ENCODE measurements around the gene BTBD9.

The BTBD9 gene

DNA sequence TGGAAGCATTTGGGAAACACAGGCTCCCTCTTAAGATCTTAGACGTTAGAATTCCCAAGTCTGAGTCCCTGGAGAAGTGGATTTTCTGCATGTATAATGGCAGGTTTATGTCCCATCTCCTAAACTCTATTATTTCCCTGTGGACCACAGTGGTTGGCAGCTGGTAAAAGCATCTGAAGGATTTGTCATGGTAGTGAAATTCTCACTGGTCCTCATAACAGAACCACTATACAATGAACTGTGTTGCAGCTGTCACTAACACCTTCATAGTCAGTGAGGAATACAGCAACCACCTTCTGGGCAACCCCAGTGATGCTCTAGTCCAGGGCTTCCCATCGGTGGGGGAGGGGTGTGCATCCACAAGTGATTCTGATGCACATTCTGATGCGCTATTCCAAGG, 423.3 kb downstream of the BTBD9 start:
- no peak overlapping the region for H3K9ac ChIP-seq (ENCODE audit: insufficient read length, low read depth)
- H3K36me3 ChIP-seq (ENCODE audit: insufficient read depth, insufficient read length, low read length): no peaks in the 10 kb centered on the region
- no peaks in the 10 kb centered on the region for H3K9me3 ChIP-seq (ENCODE audit: insufficient read depth, low read length)
- TF ChIP-seq SUZ12 (IDR thresholded peaks at IDR 0.05; ENCODE audit: extremely low read depth, insufficient read depth, insufficient read length) (no peak), YY1 (IDR thresholded peaks at IDR 0.05; ENCODE audit: insufficient read depth, insufficient read length) (no peak), ZNF274 (IDR thresholded peaks at IDR 0.05; ENCODE audit: low read depth, low read length) (no peak)
- peaks cover 2% of the 10 kb centered on the region for H3K4me1 ChIP-seq (ENCODE audit: insufficient read depth, insufficient read length)
- DNase-seq (ENCODE audit: low read depth, low spot score): no peak
- no peaks in the 10 kb centered on the region for H3K27me3 ChIP-seq (ENCODE audit: insufficient read depth, insufficient read length)
- H3K4me3 ChIP-seq (ENCODE audit: insufficient read length, low read depth): no peak overlapping the region

- H3K9me3 ChIP-seq (ENCODE audit: insufficient read depth, low read length): no peaks in the 10 kb centered on the region
- H3K9ac ChIP-seq (ENCODE audit: insufficient read length, low read depth): no peak overlapping the region
- H3K4me3 ChIP-seq (ENCODE audit: insufficient read length, low read depth): no peak overlapping the region
- no peaks in the 10 kb centered on the region for H3K27me3 ChIP-seq (ENCODE audit: insufficient read depth, insufficient read length)
- no peaks in the 10 kb centered on the region for H3K36me3 ChIP-seq (ENCODE audit: insufficient read depth, insufficient read length, low read length)
- TF ChIP-seq YY1 (IDR thresholded peaks at IDR 0.05; ENCODE audit: insufficient read depth, insufficient read length): no peak
- no peak for TF ChIP-seq ZNF274 (IDR thresholded peaks at IDR 0.05; ENCODE audit: low read depth, low read length)
- no peak for TF ChIP-seq SUZ12 (IDR thresholded peaks at IDR 0.05; ENCODE audit: extremely low read depth, insufficient read depth, insufficient read length)
- DNase-seq (ENCODE audit: low read depth, low spot score): no peak
- H3K4me1 ChIP-seq (ENCODE audit: insufficient read depth, insufficient read length): peaks cover 2% of the 10 kb centered on the region
Measured at GRCh38 chr6:38215651-38216311, 423.9 kb downstream of the BTBD9 start.

GRCh38 chr6:38215225-38215624, 424.5 kb downstream of the BTBD9 start:
- TF ChIP-seq YY1 (IDR thresholded peaks at IDR 0.05; ENCODE audit: insufficient read depth, insufficient read length) (no peak), SUZ12 (IDR thresholded peaks at IDR 0.05; ENCODE audit: extremely low read depth, insufficient read depth, insufficient read length) (no peak), ZNF274 (IDR thresholded peaks at IDR 0.05; ENCODE audit: low read depth, low read length) (no peak)
- no peak overlapping the region for H3K9ac ChIP-seq (ENCODE audit: insufficient read length, low read depth)
- DNase-seq (ENCODE audit: low read depth, low spot score): no peak
- H3K9me3 ChIP-seq (ENCODE audit: insufficient read depth, low read length): no peaks in the 10 kb centered on the region
- no peak overlapping the region for H3K4me3 ChIP-seq (ENCODE audit: insufficient read length, low read depth)
- H3K4me1 ChIP-seq (ENCODE audit: insufficient read depth, insufficient read length): peaks cover 2% of the 10 kb centered on the region
- H3K27me3 ChIP-seq (ENCODE audit: insufficient read depth, insufficient read length): no peaks in the 10 kb centered on the region
- no peaks in the 10 kb centered on the region for H3K36me3 ChIP-seq (ENCODE audit: insufficient read depth, insufficient read length, low read length)

GRCh38 chr6:38214159-38214558, 425.6 kb downstream of the BTBD9 start:
- H3K4me1 ChIP-seq (ENCODE audit: insufficient read depth, insufficient read length): peaks cover 2% of the 10 kb centered on the region
- no peaks in the 10 kb centered on the region for H3K36me3 ChIP-seq (ENCODE audit: insufficient read depth, insufficient read length, low read length)
- H3K9me3 ChIP-seq (ENCODE audit: insufficient read depth, low read length): no peaks in the 10 kb centered on the region
- TF ChIP-seq YY1 (IDR thresholded peaks at IDR 0.05; ENCODE audit: insufficient read depth, insufficient read length) (no peak), ZNF274 (IDR thresholded peaks at IDR 0.05; ENCODE audit: low read depth, low read length) (no peak), SUZ12 (IDR thresholded peaks at IDR 0.05; ENCODE audit: extremely low read depth, insufficient read depth, insufficient read length) (no peak)
- H3K27me3 ChIP-seq (ENCODE audit: insufficient read depth, insufficient read length): no peaks in the 10 kb centered on the region
- no peak overlapping the region for H3K9ac ChIP-seq (ENCODE audit: insufficient read length, low read depth)
- H3K4me3 ChIP-seq (ENCODE audit: insufficient read length, low read depth): no peak overlapping the region
- no peak for DNase-seq (ENCODE audit: low read depth, low spot score)

GRCh38 chr6:38213251-38213658, 426.5 kb downstream of the BTBD9 start:
- TF ChIP-seq YY1 (IDR thresholded peaks at IDR 0.05; ENCODE audit: insufficient read depth, insufficient read length): no peak
- TF ChIP-seq ZNF274 (IDR thresholded peaks at IDR 0.05; ENCODE audit: low read depth, low read length): no peak
- TF ChIP-seq SUZ12 (IDR thresholded peaks at IDR 0.05; ENCODE audit: extremely low read depth, insufficient read depth, insufficient read length): no peak
- Histone ChIP-seq H3K27me3 (ENCODE audit: insufficient read depth, insufficient read length) (no peaks in the 10 kb centered on the region), H3K36me3 (ENCODE audit: insufficient read depth, insufficient read length, low read length) (no peaks in the 10 kb centered on the region), H3K9ac (ENCODE audit: insufficient read length, low read depth) (no peak overlapping the region), H3K9me3 (ENCODE audit: insufficient read depth, low read length) (no peaks in the 10 kb centered on the region), H3K4me1 (ENCODE audit: insufficient read depth, insufficient read length) (peaks cover 2% of the 10 kb centered on the region), H3K4me3 (ENCODE audit: insufficient read length, low read depth) (no peak overlapping the region)
- DNase-seq (ENCODE audit: low read depth, low spot score): no peak

DNA sequence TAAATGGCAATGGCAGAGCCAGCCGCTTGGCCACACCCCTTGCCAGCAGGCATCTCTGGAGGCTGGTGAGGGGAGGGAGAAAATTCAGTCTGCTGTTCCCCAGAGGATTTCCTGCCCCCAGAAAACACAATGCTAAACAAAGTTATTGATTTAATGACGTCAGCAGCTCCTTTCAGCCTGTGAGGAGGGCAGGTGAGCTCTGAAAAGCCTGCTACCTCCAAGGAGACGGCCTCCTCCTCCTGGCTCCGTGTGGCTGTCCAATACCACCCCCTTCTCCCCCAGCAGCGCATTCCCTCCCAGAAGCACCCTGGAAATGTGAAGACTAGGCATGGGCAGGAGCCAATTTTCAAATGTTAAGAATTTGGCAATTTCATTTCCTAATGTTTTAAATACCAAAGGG, 427.1 kb downstream of the BTBD9 start:
- H3K9ac ChIP-seq (ENCODE audit: insufficient read length, low read depth): no peak overlapping the region
- no peak overlapping the region for H3K4me3 ChIP-seq (ENCODE audit: insufficient read length, low read depth)
- H3K36me3 ChIP-seq (ENCODE audit: insufficient read depth, insufficient read length, low read length): no peaks in the 10 kb centered on the region
- no peak for TF ChIP-seq SUZ12 (IDR thresholded peaks at IDR 0.05; ENCODE audit: extremely low read depth, insufficient read depth, insufficient read length)
- TF ChIP-seq ZNF274 (IDR thresholded peaks at IDR 0.05; ENCODE audit: low read depth, low read length): no peak
- no peak for TF ChIP-seq YY1 (IDR thresholded peaks at IDR 0.05; ENCODE audit: insufficient read depth, insufficient read length)
- H3K4me1 ChIP-seq (ENCODE audit: insufficient read depth, insufficient read length): peaks cover 2% of the 10 kb centered on the region
- no peak for DNase-seq (ENCODE audit: low read depth, low spot score)
- H3K27me3 ChIP-seq (ENCODE audit: insufficient read depth, insufficient read length): no peaks in the 10 kb centered on the region
- no peaks in the 10 kb centered on the region for H3K9me3 ChIP-seq (ENCODE audit: insufficient read depth, low read length)

DNA sequence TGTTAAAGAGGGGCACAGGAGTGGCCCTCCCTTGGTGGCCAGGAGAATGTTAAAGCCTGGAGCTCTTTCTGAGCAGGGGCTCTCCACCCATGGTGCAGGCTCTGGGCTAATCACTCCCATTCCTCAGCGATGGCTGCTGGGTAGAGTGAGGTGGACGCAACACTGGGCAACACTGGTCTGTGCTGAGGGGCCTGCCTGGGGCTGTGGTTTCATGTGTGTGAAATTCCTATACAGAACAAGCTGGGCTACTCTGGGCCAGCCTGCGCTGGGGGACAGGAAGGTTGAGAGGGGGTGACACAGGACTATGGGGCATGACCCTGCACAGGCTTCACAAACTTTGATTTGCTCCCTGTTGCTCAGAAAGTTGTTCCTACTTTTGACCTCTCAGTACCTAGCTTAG, 427.6 kb downstream of the BTBD9 start:
- Histone ChIP-seq H3K4me3 (ENCODE audit: insufficient read length, low read depth) (no peak overlapping the region), H3K4me1 (ENCODE audit: insufficient read depth, insufficient read length) (peaks cover 2% of the 10 kb centered on the region)
- TF ChIP-seq ZNF274 (IDR thresholded peaks at IDR 0.05; ENCODE audit: low read depth, low read length) (no peak), YY1 (IDR thresholded peaks at IDR 0.05; ENCODE audit: insufficient read depth, insufficient read length) (no peak), SUZ12 (IDR thresholded peaks at IDR 0.05; ENCODE audit: extremely low read depth, insufficient read depth, insufficient read length) (no peak)

More for the DNA sequence above, 427.6 kb downstream of the BTBD9 start:
- H3K36me3 ChIP-seq (ENCODE audit: insufficient read depth, insufficient read length, low read length): no peaks in the 10 kb centered on the region
- H3K9ac ChIP-seq (ENCODE audit: insufficient read length, low read depth): no peak overlapping the region
- H3K27me3 ChIP-seq (ENCODE audit: insufficient read depth, insufficient read length): no peaks in the 10 kb centered on the region
- no peak for DNase-seq (ENCODE audit: low read depth, low spot score)
- no peaks in the 10 kb centered on the region for H3K9me3 ChIP-seq (ENCODE audit: insufficient read depth, low read length)

Data from NT2/D1 (cell line).